SK-N-SH (cell line): ENCODE measurements around the gene YKT6. TPM values are rescaled to one million over a fixed set of nuclear protein-coding genes. Genes with fewer than 3 reads are reported as not detected.

Experiments
- CTCF ChIA-PET: fragments of 300-600, 350-600 bp; formaldehyde crosslinking; extraction: SDS; loops from one replicate; lab custom pipeline; 2021; lab: Yijun Ruan, JAX
- POLR2A ChIA-PET: fragments of 350-600 bp; sonication (Branson Sonifier 250); formaldehyde crosslinking; extraction: SDS; loops from one replicate; lab custom pipeline; 2020; ENCODE audit warnings: antibody characterized with exemption, inconsistent platforms; lab: Yijun Ruan, JAX
- DNase-seq: peaks from one replicate; pipeline ENCODE4 v3.0.0; 2012
- H2AFZ ChIP-seq: fragments of 200-600 bp; sonication (generic); 2 replicates; pipeline ENCODE4 v1.8.1; 2016; ENCODE audit warnings: antibody characterized with exemption, mild to moderate bottlenecking, low read depth
- H3F3A ChIP-seq: fragments of 200-600 bp; sonication (generic); replicated peaks from 2 replicates; pipeline ENCODE3; 2016; ENCODE audit warnings: antibody characterized with exemption, mild to moderate bottlenecking; ENCODE audit not compliant: insufficient read depth
- H3K27ac ChIP-seq, 2 experiments: fragments of 200-500 bp in 1 of 2; fragments of 200-600 bp in 1 of 2; sonication (Bioruptor generic) in 1 of 2; sonication (generic), shearing (Covaris generic) in 1 of 2; 2 replicates each; pipeline versions ENCODE4 v1.5.1 to v1.6.1; 2014 to 2016; ENCODE audit warnings: low read depth in 2 of 2, inconsistent platforms in 1 of 2, low read length in 1 of 2, mild to moderate bottlenecking in 1 of 2, mixed read lengths in 1 of 2
- H3K27me3 ChIP-seq: fragments of 200-600 bp; sonication (generic), shearing (Covaris generic); 2 replicates; pipeline ENCODE4 v1.6.1; 2016; ENCODE audit warnings: mixed run types; ENCODE audit not compliant: insufficient read depth
- H3K36me3 ChIP-seq, 2 experiments: fragments of 200-500 bp in 1 of 2; fragments of 200-600 bp in 1 of 2; sonication (Bioruptor generic) in 1 of 2; sonication (generic) in 1 of 2; replicated peaks in 1 of 2; 2 replicates each; pipeline versions ENCODE3 to v1.5.1; 2014 to 2016; ENCODE audit warnings: low read length in 1 of 2, mild to moderate bottlenecking in 1 of 2; ENCODE audit not compliant: insufficient read depth in 2 of 2, control insufficient read depth in 1 of 2
- H3K4me1 ChIP-seq, 2 experiments: fragments of 200-500 bp in 1 of 2; fragments of 200-600 bp in 1 of 2; sonication (Bioruptor generic) in 1 of 2; sonication (generic), shearing (Covaris generic) in 1 of 2; 2 replicates each; pipeline versions ENCODE4 v1.5.1 to v1.6.1; 2014 to 2016; ENCODE audit warnings: low read depth in 1 of 2, low read length in 1 of 2, mixed run types in 1 of 2; ENCODE audit not compliant: insufficient read depth in 2 of 2, control insufficient read depth in 1 of 2
- H3K4me2 ChIP-seq: fragments of 200-600 bp; sonication (generic), shearing (Covaris generic); 2 replicates; pipeline ENCODE4 v1.6.1; 2017; ENCODE audit warnings: mixed run types
- H3K4me3 ChIP-seq, 2 experiments: fragments of 200-500 bp in 1 of 2; fragments of 200-600 bp in 1 of 2; sonication (Bioruptor generic) in 1 of 2; sonication (generic), shearing (Covaris generic) in 1 of 2; 2 replicates each; pipeline versions ENCODE4 v1.5.1 to v1.8.1; 2014 to 2016; ENCODE audit warnings: low read depth in 2 of 2, inconsistent platforms in 1 of 2, low read length in 1 of 2, mild to moderate bottlenecking in 1 of 2, mixed read lengths in 1 of 2, moderate library complexity in 1 of 2
- H3K79me2 ChIP-seq: fragments of 200-600 bp; sonication (generic); 2 replicates; pipeline ENCODE4 v1.8.1; 2017; ENCODE audit warnings: mild to moderate bottlenecking; ENCODE audit not compliant: insufficient read depth
- H3K9ac ChIP-seq: fragments of 200-600 bp; sonication (generic); 2 replicates; pipeline ENCODE4 v1.6.1; 2017; ENCODE audit warnings: mixed run types
- H3K9me2 ChIP-seq: fragments of 200-600 bp; sonication (generic); 2 replicates; pipeline ENCODE4 v1.6.1; 2017; ENCODE audit warnings: mixed run types
- H3K9me3 ChIP-seq: fragments of 200-600 bp; sonication (generic); 2 replicates; pipeline ENCODE4 v1.6.1; 2017; ENCODE audit warnings: mixed run types, mild to moderate bottlenecking, moderate library complexity
- H4K20me1 ChIP-seq: fragments of 200-600 bp; sonication (generic); 2 replicates; pipeline ENCODE4 v1.6.1; 2017; ENCODE audit warnings: mild to moderate bottlenecking, mixed run types; ENCODE audit not compliant: insufficient read depth
- CHD2 ChIP-seq: fragments of 150-350 bp; IDR thresholded peaks from 2 replicates; pipeline ENCODE4 v1.6.1; 2018; ENCODE audit warnings: low read length; ENCODE audit not compliant: partially characterized antibody
- CTCF ChIP-seq: fragments of 200-600 bp; sonication (generic); IDR thresholded peaks from 2 replicates; pipeline ENCODE4 v1.6.1; 2017; ENCODE audit warnings: antibody characterized with exemption, mild to moderate bottlenecking, moderate library complexity
- ELF1 ChIP-seq: IDR thresholded peaks from 2 replicates; pipeline ENCODE4 v1.4.0; 2012
- FOXJ3 ChIP-seq: sonication (generic); formaldehyde crosslinking; IDR thresholded peaks from 2 replicates; pipeline ENCODE4 v1.5.1; 2020; ENCODE audit warnings: mild to moderate bottlenecking, missing genetic modification reagents
- GATA2 ChIP-seq: sonication (generic); formaldehyde crosslinking; IDR thresholded peaks from 2 replicates; pipeline ENCODE4 v1.5.0; 2020; ENCODE audit warnings: mild to moderate bottlenecking, missing genetic modification reagents
- IRF3 ChIP-seq: fragments of 150-350 bp; IDR thresholded peaks from 2 replicates; pipeline ENCODE4 v1.6.1; 2016; ENCODE audit warnings: mild to moderate bottlenecking, low read depth, low read length
- MAX ChIP-seq: IDR thresholded peaks from 2 replicates; pipeline ENCODE4 v1.4.0; 2012; ENCODE audit warnings: low read depth
- NFIC ChIP-seq: IDR thresholded peaks from 2 replicates; pipeline ENCODE4 v1.4.0; 2012; ENCODE audit warnings: borderline replicate concordance
- PBX3 ChIP-seq: IDR thresholded peaks from 2 replicates; pipeline ENCODE4; 2012
- RAD21 ChIP-seq: IDR thresholded peaks from 2 replicates; pipeline ENCODE4 v1.6.1; 2012; ENCODE audit warnings: mild to moderate bottlenecking, low read length
- REST ChIP-seq: IDR thresholded peaks from 2 replicates; pipeline ENCODE4 v1.6.1; 2012; ENCODE audit warnings: mild to moderate bottlenecking, low read depth, low read length, moderate library complexity
- TCF12 ChIP-seq: IDR thresholded peaks from 2 replicates; pipeline ENCODE4 v1.4.0; 2012
- TEAD4 ChIP-seq: IDR thresholded peaks from 2 replicates; pipeline ENCODE4 v1.4.0; 2012; ENCODE audit warnings: mild to moderate bottlenecking, borderline replicate concordance; ENCODE audit not compliant: insufficient read depth
- USF1 ChIP-seq: IDR thresholded peaks from 2 replicates; pipeline ENCODE4 v1.4.0; 2012; ENCODE audit warnings: low read depth, borderline replicate concordance
- ZBTB33 ChIP-seq: IDR thresholded peaks from 2 replicates; pipeline ENCODE4 v1.4.0; 2012; ENCODE audit warnings: low read depth, borderline replicate concordance
- WGBS: methylation state at CpG from one replicate; pipeline ENCODE4 v1.1.6; 2017; ENCODE audit warnings: low lambda C conversion rate; 5-methylcytosine and 5-hydroxymethylcytosine counted together
- polyA plus RNA-seq, 3 experiments: library from polyadenylated mRNA; depleted of rRNA; stranded (reverse); fragments of >200 nt; gene quantifications; 2 replicates each; pipeline ENCODE4 v1.2.3, GENCODE V29; 2012

The YKT6 gene
- polyA plus RNA-seq, 1 of the 3 experiments (the other 2 are of a cell fraction) = 170 TPM

- TF ChIP-seq IRF3 (no peak), FOXJ3 (CRISPR knock-in tag) (no peak), CHD2 (no peak), GATA2 (CRISPR knock-in tag) (no peak), ZBTB33 (no peak), RAD21 (peak; percentile 95), USF1 (no peak)
Measured at GRCh38 chr7:44240983-44241510, 40.3 kb downstream of the YKT6 start (continued).

- Histone ChIP-seq H3K9ac (no peak overlapping the region), H2AFZ (no peak overlapping the region), H3K4me2 (no peak overlapping the region), H3K4me3 (no peak overlapping the region), H3F3A (no peaks in the 10 kb centered on the region), H3K79me2 (no peaks in the 10 kb centered on the region), H3K36me3 (no peaks in the 10 kb centered on the region), H3K27ac (no peak overlapping the region), H3K9me2 (no peaks in the 10 kb centered on the region), H3K4me1 (peaks cover 0 to 22% of the 10 kb centered on the region in 2 experiments; a peak in 1 of 4 replicates), H3K9me3 (no peaks in the 10 kb centered on the region), H3K27me3 (no peaks in the 10 kb centered on the region), H4K20me1 (no peaks in the 10 kb centered on the region)
- DNase-seq = no peak
- ChIA-PET CTCF (interaction anchor here (0.5 to 5.9 kb wide), 29 partner anchors 13 to 324 kb away, joined by 3 to 101 read pairs (median 8); no protein-coding TSS in a partner anchor), POLR2A (interaction anchor here (0.6 kb wide), 1 partner anchor 32 kb away, joined by 3 read pairs; no protein-coding TSS in a partner anchor)
- WGBS = 62% methylated on average over 6 of the region's 10 CpGs
- TF ChIP-seq TCF12 (no peak), TEAD4 (no peak), PBX3 (no peak), MAX (no peak), REST (no peak), NFIC (no peak), CTCF (no peak), CHD2 (no peak), ELF1 (no peak)
Measured at GRCh38 chr7:44242091-44242490, 41.3 kb downstream of the YKT6 start.
